ENCODE measurements around the gene VASN.

VASN gene

GRCh38 chr16:4389051-4389955, 17.7 kb downstream of the VASN start:
- Histone ChIP-seq H3K4me3 (ENCODE audit: low read depth in 1 of 2, low read length in 1 of 2) (no peak overlapping the region), H3K36me3 (peaks cover 100% of the 10 kb centered on the region), H3K27me3 (no peaks in the 10 kb centered on the region), H3K27ac (no peak overlapping the region), H3K9me3 (no peaks in the 10 kb centered on the region), H3K4me1 (ENCODE audit: control insufficient read depth in 1 of 2, insufficient read depth in 1 of 2, low read depth in 1 of 2, low read length in 1 of 2) (no peaks in the 10 kb centered on the region)
- no peak for TF ChIP-seq CTCF (IDR thresholded peaks at IDR 0.05)

- no peak for TF ChIP-seq CTCF (IDR thresholded peaks at IDR 0.05)
- no peaks in the 10 kb centered on the region for H3K4me1 ChIP-seq (ENCODE audit: control insufficient read depth in 1 of 2, insufficient read depth in 1 of 2, low read depth in 1 of 2, low read length in 1 of 2)
- H3K9me3 ChIP-seq, result no peaks in the 10 kb centered on the region
- no peak overlapping the region for H3K4me3 ChIP-seq (ENCODE audit: low read depth in 1 of 2, low read length in 1 of 2)
- H3K27ac ChIP-seq, result no peak overlapping the region
- H3K27me3 ChIP-seq, result no peaks in the 10 kb centered on the region
- H3K36me3 ChIP-seq, result peaks cover 100% of the 10 kb centered on the region
These were observed 18.9 kb downstream of the VASN start for GRCh38 chr16:4390266-4391260.

- H3K9me3 ChIP-seq, result no peaks in the 10 kb centered on the region
- no peak overlapping the region for H3K4me3 ChIP-seq (ENCODE audit: low read depth in 1 of 2, low read length in 1 of 2)
- H3K27ac ChIP-seq, result no peak overlapping the region
- peaks cover 100% of the 10 kb centered on the region for H3K36me3 ChIP-seq
- no peak for TF ChIP-seq CTCF (IDR thresholded peaks at IDR 0.05)
- H3K4me1 ChIP-seq (ENCODE audit: control insufficient read depth in 1 of 2, insufficient read depth in 1 of 2, low read depth in 1 of 2, low read length in 1 of 2), result no peaks in the 10 kb centered on the region
- H3K27me3 ChIP-seq, result no peaks in the 10 kb centered on the region
These were observed 20.2 kb downstream of the VASN start for GRCh38 chr16:4391631-4392381.

- H3K4me3 ChIP-seq (ENCODE audit: low read depth in 1 of 2, low read length in 1 of 2), result no peak overlapping the region
- H3K27me3 ChIP-seq, result no peaks in the 10 kb centered on the region
- H3K4me1 ChIP-seq (ENCODE audit: control insufficient read depth in 1 of 2, insufficient read depth in 1 of 2, low read depth in 1 of 2, low read length in 1 of 2), result no peaks in the 10 kb centered on the region
- H3K27ac ChIP-seq, result no peak overlapping the region
- H3K9me3 ChIP-seq, result no peaks in the 10 kb centered on the region
- H3K36me3 ChIP-seq, result peaks cover 100% of the 10 kb centered on the region
- no peak for TF ChIP-seq CTCF (IDR thresholded peaks at IDR 0.05)
These were observed 21.0 kb downstream of the VASN start for GRCh38 chr16:4392382-4393239.

All from neutrophil (primary cell).